ENCODE measurements around the gene SECISBP2. TPM values are rescaled to one million over a fixed set of nuclear protein-coding genes. Genes with fewer than 3 reads are reported as not detected.

The SECISBP2 gene
- polyA plus RNA-seq, 1 of the 3 experiments (the other 2 are of a cell fraction), result 21.2 TPM

DNA sequence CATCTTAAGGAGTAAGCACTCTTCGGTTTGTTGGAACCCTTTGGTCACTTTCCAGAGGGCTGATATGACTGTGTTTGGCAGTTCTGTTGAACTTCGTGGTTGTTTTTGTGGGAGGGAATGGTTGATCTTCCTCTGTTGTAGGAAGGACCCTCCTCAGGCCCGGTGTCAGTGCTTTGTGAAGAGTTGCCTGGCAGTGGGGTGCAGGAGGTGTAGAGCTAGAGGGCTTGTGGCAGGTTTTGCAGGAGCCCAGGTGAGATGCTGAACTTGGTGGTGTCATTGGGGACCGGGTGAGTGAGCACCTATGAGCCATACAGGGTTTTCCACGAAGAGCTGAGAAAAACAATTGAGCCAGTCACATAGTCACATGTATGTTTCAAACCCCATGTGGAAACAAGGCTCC is 27.2 kb downstream of the SECISBP2 start:
- TF ChIP-seq, protein P1, sequence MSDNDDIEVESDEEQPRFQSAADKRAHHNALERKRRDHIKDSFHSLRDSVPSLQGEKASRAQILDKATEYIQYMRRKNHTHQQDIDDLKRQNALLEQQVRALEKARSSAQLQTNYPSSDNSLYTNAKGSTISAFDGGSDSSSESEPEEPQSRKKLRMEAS (IDR thresholded peaks at IDR 0.05; ENCODE audit: low read depth), result no peak
- TF ChIP-seq MXI1 (IDR thresholded peaks at IDR 0.05; ENCODE audit: low read depth, low read length), result no peak
- no peak for TF ChIP-seq FOXJ3 (CRISPR knock-in tag; IDR thresholded peaks at IDR 0.05)
- TF ChIP-seq NRF1 (IDR thresholded peaks at IDR 0.05; ENCODE audit: low read depth, low read length), result no peak
- TF ChIP-seq YY1 (IDR thresholded peaks at IDR 0.05; ENCODE audit: low read depth), result no peak
- TF ChIP-seq USF1 (IDR thresholded peaks at IDR 0.05; ENCODE audit: borderline replicate concordance, low read depth), result no peak
- no peak for TF ChIP-seq EP300 (IDR thresholded peaks at IDR 0.05; ENCODE audit: borderline replicate concordance in 1 of 2, low read depth in 1 of 2, low read length in 1 of 2)
- TF ChIP-seq MEF2A (IDR thresholded peaks at IDR 0.05; ENCODE audit: borderline replicate concordance, low read depth), result no peak
- no peak for TF ChIP-seq ZBTB33 (IDR thresholded peaks at IDR 0.05; ENCODE audit: borderline replicate concordance, low read depth)
- no peak for TF ChIP-seq GABPA (IDR thresholded peaks at IDR 0.05; ENCODE audit: low read depth)
- no peak for TF ChIP-seq RAD21 (IDR thresholded peaks at IDR 0.05; ENCODE audit: low read length)
- no peak for TF ChIP-seq TAF1 (IDR thresholded peaks at IDR 0.05; ENCODE audit: borderline replicate concordance, low read depth, low read length)
- Histone ChIP-seq H3K4me2 (no peak overlapping the region), H3K27me3 (ENCODE audit: insufficient read depth) (no peaks in the 10 kb centered on the region), H3K79me2 (ENCODE audit: insufficient read depth) (no peaks in the 10 kb centered on the region), H4K20me1 (ENCODE audit: insufficient read depth) (no peaks in the 10 kb centered on the region), H2AFZ (ENCODE audit: low read depth) (no peak overlapping the region), H3K9ac (no peak overlapping the region), H3K4me1 (ENCODE audit: control insufficient read depth in 1 of 2, insufficient read depth in 2 of 2, low read depth in 1 of 2, low read length in 1 of 2) (no peaks in the 10 kb centered on the region), H3K27ac (ENCODE audit: low read depth in 2 of 2, low read length in 1 of 2) (no peak overlapping the region), H3K9me3 (no peaks in the 10 kb centered on the region), H3K36me3 (replicated peaks in 1 of 2; ENCODE audit: control insufficient read depth in 1 of 2, insufficient read depth in 2 of 2, low read length in 1 of 2) (peaks cover 73 to 90% of the 10 kb centered on the region in 2 experiments), H3K9me2 (no peaks in the 10 kb centered on the region), H3F3A (replicated peaks; ENCODE audit: insufficient read depth) (peaks cover 3% of the 10 kb centered on the region), H3K4me3 (ENCODE audit: low read depth in 2 of 2, low read length in 1 of 2) (no peak overlapping the region)
- CTCF ChIA-PET, result interaction anchor here (1.0 kb wide), 1 partner anchor 252 kb away, joined by 3 read pairs; no protein-coding TSS in a partner anchor
- 99% methylated on average over 5 of the region's 5 CpGs for WGBS (ENCODE audit: low lambda C conversion rate)
- DNase-seq, result no peak
- POLR2A ChIA-PET, result no interaction called here

DNA sequence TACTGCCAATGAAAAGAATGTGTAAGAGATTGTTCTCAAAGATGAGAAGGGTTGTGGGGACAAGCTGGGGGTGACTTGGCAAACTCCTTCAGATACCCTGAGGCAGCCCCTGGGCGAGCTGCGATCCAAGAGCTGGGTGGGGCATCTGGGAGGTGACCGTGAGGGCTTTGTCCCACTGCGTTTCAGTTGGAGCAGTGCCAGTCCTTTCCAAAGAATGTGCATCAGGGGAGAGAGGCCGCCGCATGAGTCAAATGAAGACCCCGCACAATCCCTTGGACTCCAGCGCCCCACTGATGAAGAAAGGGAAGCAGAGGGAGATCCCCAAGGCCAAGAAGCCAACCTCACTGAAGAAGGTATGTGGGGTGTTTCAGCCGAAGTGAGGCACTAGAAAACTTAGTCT is 28.4 kb downstream of the SECISBP2 start:
- Histone ChIP-seq H3K9ac (no peak overlapping the region), H3K9me3 (no peaks in the 10 kb centered on the region), H3K4me3 (ENCODE audit: low read depth in 2 of 2, low read length in 1 of 2) (no peak overlapping the region), H2AFZ (ENCODE audit: low read depth) (no peak overlapping the region), H3K36me3 (replicated peaks in 1 of 2; ENCODE audit: control insufficient read depth in 1 of 2, insufficient read depth in 2 of 2, low read length in 1 of 2) (peaks cover 67 to 90% of the 10 kb centered on the region in 2 experiments), H3K4me1 (ENCODE audit: control insufficient read depth in 1 of 2, insufficient read depth in 2 of 2, low read depth in 1 of 2, low read length in 1 of 2) (peaks cover 0 to 3% of the 10 kb centered on the region in 2 experiments; a peak in 1 of 4 replicates), H3K9me2 (no peaks in the 10 kb centered on the region), H3K79me2 (ENCODE audit: insufficient read depth) (no peaks in the 10 kb centered on the region), H3K27me3 (ENCODE audit: insufficient read depth) (no peaks in the 10 kb centered on the region), H3K4me2 (no peak overlapping the region), H4K20me1 (ENCODE audit: insufficient read depth) (no peaks in the 10 kb centered on the region), H3F3A (replicated peaks; ENCODE audit: insufficient read depth) (no peaks in the 10 kb centered on the region), H3K27ac (ENCODE audit: low read depth in 2 of 2, low read length in 1 of 2) (no peak overlapping the region)
- no peak for TF ChIP-seq EZH2phosphoT487 (IDR thresholded peaks at IDR 0.05; ENCODE audit: borderline replicate concordance, low read depth)
- no peak for DNase-seq
- POLR2A ChIA-PET, result no interaction called here
- CTCF ChIA-PET, result interaction anchor here (1.3 kb wide), 1 partner anchor 150 kb away, joined by 3 read pairs; no protein-coding TSS in a partner anchor
- 95% methylated on average over 8 of the region's 9 CpGs for WGBS (ENCODE audit: low lambda C conversion rate)
